ENCODE measurements around the gene SNX5.

DNA sequence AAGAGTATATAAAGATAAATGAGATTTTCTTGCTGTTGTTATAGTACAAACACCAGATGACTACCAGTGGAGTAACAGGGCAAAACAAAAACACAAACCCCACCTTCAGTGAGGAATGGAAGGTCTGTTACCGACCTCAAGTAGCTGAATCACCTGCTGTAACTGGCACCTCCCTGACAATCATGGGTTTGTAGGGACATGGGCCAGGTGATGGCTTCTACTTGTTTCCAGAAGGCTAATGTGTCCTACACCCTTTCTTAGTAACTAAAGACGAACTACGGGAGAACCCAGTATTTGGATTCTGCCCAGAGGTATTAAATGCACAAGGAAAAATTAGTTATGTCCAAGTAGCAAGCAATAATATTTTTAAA lies 26.8 kb downstream of the SNX5 start:
- no peak for TF ChIP-seq POLR2A (IDR thresholded peaks at IDR 0.05)
- TF ChIP-seq, protein P1, sequence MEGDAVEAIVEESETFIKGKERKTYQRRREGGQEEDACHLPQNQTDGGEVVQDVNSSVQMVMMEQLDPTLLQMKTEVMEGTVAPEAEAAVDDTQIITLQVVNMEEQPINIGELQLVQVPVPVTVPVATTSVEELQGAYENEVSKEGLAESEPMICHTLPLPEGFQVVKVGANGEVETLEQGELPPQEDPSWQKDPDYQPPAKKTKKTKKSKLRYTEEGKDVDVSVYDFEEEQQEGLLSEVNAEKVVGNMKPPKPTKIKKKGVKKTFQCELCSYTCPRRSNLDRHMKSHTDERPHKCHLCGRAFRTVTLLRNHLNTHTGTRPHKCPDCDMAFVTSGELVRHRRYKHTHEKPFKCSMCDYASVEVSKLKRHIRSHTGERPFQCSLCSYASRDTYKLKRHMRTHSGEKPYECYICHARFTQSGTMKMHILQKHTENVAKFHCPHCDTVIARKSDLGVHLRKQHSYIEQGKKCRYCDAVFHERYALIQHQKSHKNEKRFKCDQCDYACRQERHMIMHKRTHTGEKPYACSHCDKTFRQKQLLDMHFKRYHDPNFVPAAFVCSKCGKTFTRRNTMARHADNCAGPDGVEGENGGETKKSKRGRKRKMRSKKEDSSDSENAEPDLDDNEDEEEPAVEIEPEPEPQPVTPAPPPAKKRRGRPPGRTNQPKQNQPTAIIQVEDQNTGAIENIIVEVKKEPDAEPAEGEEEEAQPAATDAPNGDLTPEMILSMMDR (IDR thresholded peaks at IDR 0.05): no peak

Measured in suprapubic skin (tissue), 3 donors.